ENCODE results near the gene SAA1.
"Not testable (repeated sequence)": the region's sequence is repeated elsewhere in the genome, so short reads cannot be mapped to it uniquely, and the experiment has no call there.

Gene SAA1

GRCh38 chr11:18253778-18254338, 12.2 kb upstream of the SAA1 start:
- in situ Hi-C loops (cut with HindIII; ENCODE audit: low pct_ligation_motif_present, low pct_unique_long_range_greater_than_20kb, low sequenced_read_pairs), result no loop called here
- DNase-seq, result no peak

DNA sequence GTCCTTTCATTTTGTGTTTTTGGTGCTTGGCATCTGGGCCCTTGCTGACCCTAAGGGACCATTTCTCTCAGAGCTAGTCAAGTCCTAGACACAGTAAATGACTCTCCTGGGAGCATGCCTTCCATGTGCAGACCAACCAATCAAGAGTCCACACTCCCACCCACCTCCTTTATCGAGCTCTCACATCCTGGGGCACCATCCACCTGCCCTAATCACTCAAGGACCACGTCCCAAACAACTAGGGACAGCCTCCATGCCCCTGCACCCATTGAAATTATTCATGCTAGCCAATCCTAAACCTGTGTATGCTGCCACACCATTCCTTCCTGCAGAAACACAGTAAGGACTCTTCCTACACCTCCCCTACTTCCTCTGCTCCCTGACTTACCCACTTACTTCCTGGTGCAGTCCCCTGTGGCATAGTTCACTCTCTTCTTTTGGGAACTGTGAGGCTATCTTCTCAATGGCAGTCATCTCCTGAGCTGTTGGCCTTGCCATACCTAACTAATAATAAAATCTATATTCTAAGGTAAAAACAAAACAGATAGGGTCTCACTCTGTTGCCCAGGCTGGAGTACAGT, 11.2 kb upstream of the SAA1 start:
- in situ Hi-C loops (cut with HindIII; ENCODE audit: low pct_ligation_motif_present, low pct_unique_long_range_greater_than_20kb, low sequenced_read_pairs), result no loop called here
- DNase-seq, result no peak

- no peak for DNase-seq
- in situ Hi-C loops (cut with HindIII; ENCODE audit: low pct_ligation_motif_present, low pct_unique_long_range_greater_than_20kb, low sequenced_read_pairs), result no loop called here
Observed at GRCh38 chr11:18259259-18259658, 6.8 kb upstream of the SAA1 start.

DNA sequence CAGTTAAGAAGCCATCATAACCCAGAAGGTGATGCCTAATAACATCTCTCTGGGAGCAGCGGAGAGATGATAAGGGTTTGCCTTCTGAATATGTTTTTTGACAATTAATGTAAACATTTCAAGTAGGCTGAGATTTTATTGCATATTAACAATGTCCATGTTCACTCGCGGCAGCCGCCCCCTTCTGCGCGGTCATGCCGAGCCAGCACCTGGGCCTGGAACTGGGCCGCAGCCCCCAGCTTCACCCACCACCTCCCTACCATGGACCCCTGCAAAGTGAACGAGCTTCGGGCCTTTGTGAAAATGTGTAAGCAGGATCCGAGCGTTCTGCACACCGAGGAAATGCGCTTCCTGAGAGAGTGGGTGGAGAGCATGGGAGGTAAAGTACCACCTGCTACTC, 4.3 kb upstream of the SAA1 start:
- in situ Hi-C loops (cut with HindIII; ENCODE audit: low pct_ligation_motif_present, low pct_unique_long_range_greater_than_20kb, low sequenced_read_pairs), result no loop called here
- no peak for DNase-seq

- in situ Hi-C loops (cut with HindIII; ENCODE audit: low pct_ligation_motif_present, low pct_unique_long_range_greater_than_20kb, low sequenced_read_pairs), result not testable (repeated sequence)
- peak; percentile 3 for DNase-seq
Observed at GRCh38 chr11:18262681-18263350, 3.2 kb upstream of the SAA1 start.

DNA sequence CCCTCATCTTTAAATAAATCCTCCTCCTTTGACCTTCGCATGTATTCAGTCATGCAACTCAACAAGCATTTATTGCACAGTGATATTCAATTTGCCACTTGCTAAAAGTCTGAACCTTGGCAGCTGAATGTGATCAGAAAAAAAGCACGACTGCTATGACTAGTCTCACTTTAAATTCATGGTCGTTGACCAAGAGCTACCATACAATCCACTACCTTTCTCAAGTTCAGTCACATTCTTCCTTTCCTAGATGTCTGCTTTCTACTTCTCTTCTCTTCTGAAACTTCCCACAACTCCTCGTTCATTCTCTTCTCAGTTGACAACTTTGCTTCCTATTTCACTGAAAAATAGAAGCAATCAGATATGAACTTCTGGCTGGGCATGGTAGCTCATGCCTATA, 2.0 kb upstream of the SAA1 start:
- no peak for DNase-seq
- in situ Hi-C loops (cut with HindIII; ENCODE audit: low pct_ligation_motif_present, low pct_unique_long_range_greater_than_20kb, low sequenced_read_pairs), result no loop called here

DNA sequence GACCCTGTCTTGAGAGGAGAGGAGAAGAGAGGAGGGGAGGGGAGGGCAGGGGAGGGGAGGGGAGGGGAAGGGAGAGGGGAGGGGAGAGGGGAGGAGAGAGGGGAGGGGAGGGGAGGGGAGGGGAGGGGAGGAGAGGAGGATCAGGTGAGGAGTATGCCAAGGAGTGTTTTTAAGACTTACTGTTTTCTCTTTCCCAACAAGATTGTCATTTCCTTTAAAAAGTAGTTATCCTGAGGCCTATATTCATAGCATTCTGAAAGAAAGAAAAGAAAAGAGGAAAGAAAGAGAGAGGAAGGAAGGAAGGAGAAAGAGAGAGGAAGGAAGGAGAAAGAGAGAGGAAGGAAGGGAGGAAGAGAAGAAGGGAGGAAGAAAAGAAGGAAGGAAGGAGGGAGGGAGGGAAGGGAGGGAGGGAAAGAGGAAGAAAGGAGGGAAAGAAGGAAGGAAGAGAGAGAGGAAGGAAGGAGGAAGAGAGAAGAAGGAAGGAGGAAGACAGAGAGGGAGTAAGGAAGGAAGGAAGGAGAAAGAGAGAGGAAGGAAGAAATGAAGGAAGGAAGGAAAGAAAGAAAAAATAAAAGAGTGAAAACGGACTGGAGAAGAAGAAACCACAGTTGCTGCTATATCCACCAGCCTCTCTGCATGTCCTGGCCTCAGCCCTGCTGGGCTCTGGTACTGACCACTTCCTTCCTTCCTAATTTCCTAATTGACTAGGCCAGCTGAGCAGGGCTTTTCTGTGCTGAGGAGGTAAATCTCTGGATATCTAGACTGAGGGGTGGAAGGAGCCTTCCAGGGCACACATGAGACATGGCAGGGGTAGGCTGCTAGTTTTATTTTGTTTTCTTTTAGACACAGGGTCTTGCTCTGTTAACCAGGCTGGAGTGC, 1.1 kb upstream of the SAA1 start:
- DNase-seq, result no peak
- in situ Hi-C loops (cut with HindIII; ENCODE audit: low pct_ligation_motif_present, low pct_unique_long_range_greater_than_20kb, low sequenced_read_pairs), result no loop called here

GRCh38 chr11:18267335-18268133, 1.5 kb downstream of the SAA1 start:
- in situ Hi-C loops (cut with HindIII; ENCODE audit: low pct_ligation_motif_present, low pct_unique_long_range_greater_than_20kb, low sequenced_read_pairs); DNase-seq: not testable (repeated sequence)

DNA sequence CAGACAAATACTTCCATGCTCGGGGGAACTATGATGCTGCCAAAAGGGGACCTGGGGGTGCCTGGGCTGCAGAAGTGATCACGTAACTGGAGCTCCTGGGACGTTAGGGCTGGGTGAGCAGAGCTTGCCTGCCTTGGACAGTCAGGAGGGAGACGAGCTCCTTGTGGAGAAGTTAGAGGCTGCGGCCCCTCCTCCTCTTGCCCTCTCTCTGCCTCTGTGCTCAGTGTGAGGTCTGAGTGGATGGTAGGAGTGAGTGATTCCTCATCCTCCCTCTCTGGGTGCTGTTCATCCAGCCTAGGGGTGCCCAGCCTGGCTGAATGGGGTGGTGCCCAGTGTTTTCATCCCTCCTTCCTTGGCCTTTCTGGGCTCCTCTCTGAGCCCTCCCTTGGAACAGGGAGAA, 3.2 kb downstream of the SAA1 start:
- DNase-seq; in situ Hi-C loops (cut with HindIII; ENCODE audit: low pct_ligation_motif_present, low pct_unique_long_range_greater_than_20kb, low sequenced_read_pairs): not testable (repeated sequence)

GRCh38 chr11:18270102-18270501, 4.0 kb downstream of the SAA1 start:
- no peak for DNase-seq
- in situ Hi-C loops (cut with HindIII; ENCODE audit: low pct_ligation_motif_present, low pct_unique_long_range_greater_than_20kb, low sequenced_read_pairs), result no loop called here

- no peak for DNase-seq
- in situ Hi-C loops (cut with HindIII; ENCODE audit: low pct_ligation_motif_present, low pct_unique_long_range_greater_than_20kb, low sequenced_read_pairs), result no loop called here
Observed at GRCh38 chr11:18271206-18271605, 5.1 kb downstream of the SAA1 start.

DNA sequence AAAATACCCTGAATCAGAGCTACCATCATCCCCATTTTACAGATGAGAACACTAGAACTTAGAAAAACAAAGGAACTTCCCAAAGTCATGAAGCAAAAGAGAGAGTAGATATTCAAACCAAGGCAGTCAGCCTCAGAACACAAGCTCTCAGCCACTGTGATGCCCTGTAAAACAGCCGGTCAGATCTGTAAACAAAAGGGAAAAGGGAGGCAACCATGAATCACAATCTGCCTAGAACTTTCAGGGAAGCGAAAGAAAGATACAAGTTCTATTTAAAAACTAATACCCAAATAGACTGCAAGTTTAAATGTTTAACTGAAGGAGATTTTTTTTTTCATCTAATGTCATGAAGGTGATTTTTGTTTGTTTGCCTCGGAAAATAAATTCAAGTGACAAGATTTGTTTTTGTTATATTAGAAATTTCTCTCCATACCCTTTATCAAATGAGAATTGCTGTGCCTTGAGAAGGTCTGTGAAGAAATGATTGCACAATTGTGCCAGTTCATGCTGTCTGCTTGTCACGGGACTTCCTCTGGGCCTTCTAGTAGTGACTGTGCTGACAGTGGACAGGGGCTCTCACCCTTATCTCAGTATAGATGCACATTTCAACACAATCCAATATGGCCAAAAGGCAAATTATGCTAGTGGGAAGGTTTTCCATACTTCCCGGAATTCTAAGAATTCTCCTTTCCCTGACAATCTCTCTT, 11.7 kb downstream of the SAA1 start:
- in situ Hi-C loops (cut with HindIII; ENCODE audit: low pct_ligation_motif_present, low pct_unique_long_range_greater_than_20kb, low sequenced_read_pairs), result no loop called here
- DNase-seq, result no peak

- DNase-seq, result no peak
- in situ Hi-C loops (cut with HindIII; ENCODE audit: low pct_ligation_motif_present, low pct_unique_long_range_greater_than_20kb, low sequenced_read_pairs), result no loop called here
Observed at GRCh38 chr11:18280438-18281045, 14.5 kb downstream of the SAA1 start.

DNA sequence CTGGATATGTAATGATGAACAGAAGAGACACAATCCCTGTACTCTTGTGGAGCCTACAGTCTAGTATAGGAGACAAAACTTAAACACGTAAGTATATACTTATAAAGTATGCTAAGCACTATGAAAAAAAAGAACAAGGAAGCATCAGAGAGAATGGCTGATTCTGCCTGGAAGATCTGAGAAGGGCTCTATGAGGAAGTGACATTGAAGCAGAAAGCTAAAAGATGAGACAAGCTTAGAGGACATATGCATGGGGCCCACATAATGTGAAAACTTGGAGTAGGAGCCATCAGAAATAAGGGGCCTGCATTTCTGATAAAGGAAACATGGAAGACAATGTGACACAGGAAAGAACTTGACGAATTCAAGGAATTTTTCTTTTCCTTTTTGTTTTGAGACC, 16.6 kb downstream of the SAA1 start:
- in situ Hi-C loops (cut with HindIII; ENCODE audit: low pct_ligation_motif_present, low pct_unique_long_range_greater_than_20kb, low sequenced_read_pairs), result no loop called here
- no peak for DNase-seq

DNA sequence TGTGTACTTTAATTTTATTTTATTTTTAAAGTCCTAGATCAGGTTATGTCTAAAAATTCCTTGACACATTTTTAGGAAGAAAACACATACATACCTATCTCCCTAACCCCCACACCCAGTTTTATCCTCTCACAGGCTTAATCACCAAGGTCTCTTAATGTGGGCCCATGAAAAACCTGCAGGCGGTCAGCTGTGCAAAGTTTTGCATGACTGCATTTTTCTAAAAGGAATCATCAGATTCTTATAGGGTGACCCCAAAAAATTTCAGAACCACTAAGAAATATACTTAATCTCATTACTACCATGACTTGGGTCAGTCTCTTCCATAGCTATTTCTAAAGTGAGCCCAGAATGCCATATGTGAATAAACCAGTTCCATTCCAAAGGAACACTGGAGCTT, 19.8 kb downstream of the SAA1 start:
- in situ Hi-C loops (cut with HindIII; ENCODE audit: low pct_ligation_motif_present, low pct_unique_long_range_greater_than_20kb, low sequenced_read_pairs), result no loop called here

DNA sequence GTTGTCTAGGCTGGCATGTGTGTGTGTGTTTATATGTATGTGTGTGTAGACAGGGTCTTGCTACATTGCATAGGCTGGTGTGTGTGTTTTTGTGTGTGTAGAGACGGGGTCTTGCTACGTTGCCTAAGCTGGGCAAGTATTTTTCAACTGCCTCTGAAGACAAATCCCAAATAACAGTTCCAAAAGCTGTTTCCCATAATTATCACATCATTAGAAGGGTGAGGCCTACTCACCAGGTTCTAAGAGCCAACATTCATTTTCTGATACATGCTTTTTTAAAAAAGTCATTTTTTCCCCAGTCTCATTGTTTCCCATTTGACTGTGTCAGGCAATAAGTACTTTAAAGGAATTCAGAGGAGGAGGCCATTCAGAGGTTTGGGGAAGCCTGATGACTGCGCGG, 22.8 kb downstream of the SAA1 start:
- in situ Hi-C loops (cut with HindIII; ENCODE audit: low pct_ligation_motif_present, low pct_unique_long_range_greater_than_20kb, low sequenced_read_pairs), result no loop called here
- no peak for DNase-seq

More for the DNA sequence above, 19.8 kb downstream of the SAA1 start:
- no peak for DNase-seq

- no peak for DNase-seq
- in situ Hi-C loops (cut with HindIII; ENCODE audit: low pct_ligation_motif_present, low pct_unique_long_range_greater_than_20kb, low sequenced_read_pairs), result no loop called here
Observed at GRCh38 chr11:18294862-18295261, 28.8 kb downstream of the SAA1 start.

DNA sequence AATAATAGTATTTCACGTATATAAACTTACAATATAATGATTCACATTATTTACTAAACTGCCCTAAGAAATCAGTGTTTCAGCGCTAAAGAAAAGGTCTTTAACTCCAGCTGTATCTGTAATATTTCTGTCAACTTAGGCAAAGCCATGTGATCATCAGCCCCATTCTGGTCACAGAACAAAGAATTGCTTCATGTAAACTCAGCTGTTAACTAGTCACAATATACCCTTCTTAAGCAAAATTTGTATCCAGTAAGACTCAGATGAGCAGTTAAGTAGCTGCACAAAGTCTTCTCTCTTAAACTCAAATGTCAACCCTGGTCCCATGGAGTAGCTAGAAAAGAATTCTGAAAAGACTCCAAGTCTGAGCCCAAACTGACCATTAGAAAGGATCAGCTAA, 29.3 kb downstream of the SAA1 start:
- DNase-seq, result no peak
- in situ Hi-C loops (cut with HindIII; ENCODE audit: low pct_ligation_motif_present, low pct_unique_long_range_greater_than_20kb, low sequenced_read_pairs), result no loop called here

Measured in ACHN (cell line).